ENCODE measurements around the gene KRTAP4-16.
"Not testable (repeated sequence)": the region's sequence is repeated elsewhere in the genome, so short reads cannot be mapped to it uniquely, and the experiment has no call there.

Gene KRTAP4-16

GRCh38 chr17:41144846-41145245, 42.8 kb upstream of the KRTAP4-16 start:
- no peak overlapping the region for H3K4me3 ChIP-seq (ENCODE audit: low read length)

GRCh38 chr17:41141361-41141760, 39.4 kb upstream of the KRTAP4-16 start:
- TF ChIP-seq CTCF (conservative IDR thresholded peaks at IDR 0.05; ENCODE audit: low read length), result no peak
- no peak for DNase-seq (ENCODE audit: low read depth)
- H3K4me3 ChIP-seq (ENCODE audit: low read length), result no peak overlapping the region

More at GRCh38 chr17:41144846-41145245, 42.8 kb upstream of the KRTAP4-16 start:
- DNase-seq (ENCODE audit: low read depth), result no peak
- TF ChIP-seq CTCF (conservative IDR thresholded peaks at IDR 0.05; ENCODE audit: low read length), result no peak

- peak; percentile 95 for DNase-seq (ENCODE audit: low read depth)
- no peak for TF ChIP-seq CTCF (conservative IDR thresholded peaks at IDR 0.05; ENCODE audit: low read length)
- H3K4me3 ChIP-seq (ENCODE audit: low read length), result no peak within 1 kb of the TSS
These were observed 38.5 kb upstream of the KRTAP4-16 start, which contains the start of gene KRTAP4-6 for GRCh38 chr17:41140360-41141131. Gene KRTAP4-6 (minus strand): TSS chr17:41140544. CDS start chr17:41140487, 57 bp downstream.

- not testable (repeated sequence) for H3K4me3 ChIP-seq (ENCODE audit: low read length); DNase-seq (ENCODE audit: low read depth)
These were observed 37.9 kb upstream of the KRTAP4-16 start for GRCh38 chr17:41139865-41140264.

- H3K4me3 ChIP-seq (ENCODE audit: low read length), result no peak overlapping the region
- peak; percentile 43 for DNase-seq (ENCODE audit: low read depth)
- no peak for TF ChIP-seq CTCF (conservative IDR thresholded peaks at IDR 0.05; ENCODE audit: low read length)
These were observed 32.1 kb upstream of the KRTAP4-16 start for GRCh38 chr17:41133880-41134735.

GRCh38 chr17:41131979-41132378, 30.0 kb upstream of the KRTAP4-16 start:
- H3K4me3 ChIP-seq (ENCODE audit: low read length), result no peak overlapping the region
- no peak for DNase-seq (ENCODE audit: low read depth)
- no peak for TF ChIP-seq CTCF (conservative IDR thresholded peaks at IDR 0.05; ENCODE audit: low read length)

- no peak for DNase-seq (ENCODE audit: low read depth)
- TF ChIP-seq CTCF (conservative IDR thresholded peaks at IDR 0.05; ENCODE audit: low read length), result no peak
- no peak overlapping the region for H3K4me3 ChIP-seq (ENCODE audit: low read length)
These were observed 25.4 kb upstream of the KRTAP4-16 start for GRCh38 chr17:41127371-41127770.

All from AG10803 (cell line).